Measurements from ENCODE around the gene QSOX1.

DNA sequence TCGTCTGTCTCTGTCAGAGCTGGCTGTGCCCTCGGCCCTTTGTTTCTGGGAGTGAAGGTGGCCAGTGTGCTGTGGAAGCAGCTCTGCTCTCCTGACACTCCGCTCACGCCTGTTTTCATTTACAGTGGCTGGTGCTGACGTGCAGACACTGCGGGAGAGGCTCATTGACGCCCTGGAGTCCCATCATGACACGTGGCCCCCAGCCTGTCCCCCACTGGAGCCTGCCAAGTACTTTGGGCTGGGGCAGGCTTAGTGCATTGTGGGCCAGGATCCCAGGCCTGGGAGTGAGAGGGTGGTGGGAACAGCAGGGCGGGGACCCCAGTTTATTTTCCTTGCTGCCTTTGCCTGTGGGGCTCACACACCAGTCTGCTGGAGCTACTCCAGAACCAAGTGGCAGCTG is 21.1 kb downstream of the QSOX1 start:
- TF ChIP-seq EP300 (IDR thresholded peaks at IDR 0.05) (no peak), CTCF (IDR thresholded peaks at IDR 0.05) (no peak)

Measured in esophagus muscularis mucosa (tissue), 3 donors.